Right lobe of liver (tissue), 4 donors: Measurements from ENCODE around the gene A2ML1.

Experiments used
- CTCF ChIP-seq, 4 donors: fragments of 200-600 bp in 3 of 4; fragments of 450-650 bp in 1 of 4; IDR thresholded peaks; one replicate each; pipeline versions ENCODE4 v1.5.1 to v1.8.0; 2016 to 2022; ENCODE audit warnings: antibody characterized with exemption in 4 of 4, mild to moderate bottlenecking in 2 of 4
- POLR2A ChIP-seq: fragments of 450-650 bp; IDR thresholded peaks from one replicate; pipeline ENCODE4 v1.6.1; 2017; ENCODE audit warnings: antibody characterized with exemption, mild to moderate bottlenecking
- donor health status: DM: no; HTN: no; CAD: no.
- donor health status: DM: no; HTN: no; CAD: no.
- donor health status: DM: no; HTN: yes; CAD: no.

DNA sequence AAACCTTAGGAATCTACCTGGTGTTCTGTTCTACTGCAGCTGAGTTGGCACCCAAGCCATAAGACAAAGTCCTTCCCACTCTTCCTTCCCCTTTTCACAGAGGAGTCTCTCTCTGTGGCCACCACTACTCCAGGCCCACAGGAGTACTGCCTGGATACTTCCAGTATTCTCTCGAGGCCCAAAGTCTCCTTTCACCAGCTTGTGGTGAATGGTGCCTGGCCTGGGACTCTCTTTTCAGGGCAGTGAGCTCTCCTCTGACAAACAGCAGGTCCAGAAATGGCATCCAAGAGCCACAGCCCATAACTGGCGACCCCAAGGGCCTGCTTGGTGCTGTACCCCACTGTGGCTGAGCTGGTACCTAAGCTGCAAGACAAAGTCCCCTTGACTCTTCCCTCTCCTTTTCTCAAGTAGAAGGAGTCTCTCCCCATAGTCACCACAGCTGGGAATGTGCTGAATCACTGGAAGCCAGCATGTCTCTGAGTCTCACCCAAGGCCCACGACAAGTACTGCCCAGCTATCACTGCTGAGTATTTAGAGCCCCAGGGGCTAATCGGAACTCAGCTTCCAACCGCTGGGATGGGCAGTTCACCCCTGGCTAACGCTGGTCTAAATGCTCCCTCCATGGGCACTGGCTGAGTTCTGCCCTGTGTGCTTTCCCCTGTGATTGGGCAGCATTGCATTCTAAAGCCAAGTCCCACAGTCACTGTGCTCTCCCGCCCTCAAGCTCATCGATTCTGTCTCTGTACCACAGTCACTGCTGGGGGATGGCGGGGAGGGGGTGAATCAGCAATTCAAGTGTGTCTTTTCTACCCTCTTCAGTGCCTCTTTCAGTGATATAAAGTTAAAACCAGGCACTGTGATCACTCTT is 6.1 kb downstream of the A2ML1 start:
- TF ChIP-seq CTCF (IDR thresholded peaks at IDR 0.05) = no peak
- no peak for TF ChIP-seq POLR2A
